RWPE2 (cell line): ENCODE data around the gene LRP10.

Source experiments
- ATAC-seq: fragments of 200-7000 bp; cut with Tn5 transposase; 3 replicates; pipeline ENCODE4 v1.9.1; 2021; ENCODE audit warnings: low read depth
- DNase-seq: peaks from one replicate; pipeline ENCODE4 v3.0.0-alpha.2; 2020; ENCODE audit warnings: low spot score
- H3K27ac ChIP-seq: fragments of 450-650 bp; 2 replicates; pipeline ENCODE4 v1.5.1; 2017; ENCODE audit warnings: mild to moderate bottlenecking; ENCODE audit not compliant: poor library complexity, severe bottlenecking
- H3K27me3 ChIP-seq: fragments of 250-450 bp; sonication (Bioruptor Pico); 2 replicates; pipeline ENCODE4 v1.5.1; 2021; ENCODE audit warnings: mild to moderate bottlenecking, moderate library complexity; ENCODE audit not compliant: insufficient read depth, poor library complexity, severe bottlenecking
- H3K36me3 ChIP-seq: fragments of 250-450 bp; sonication (Bioruptor Pico); 2 replicates; pipeline ENCODE4 v1.5.1; 2020; ENCODE audit warnings: low read depth, mild to moderate bottlenecking, moderate library complexity
- H3K4me1 ChIP-seq: fragments of 250-450 bp; sonication (Bioruptor Pico); 2 replicates; pipeline ENCODE4 v1.5.1; 2021; ENCODE audit warnings: mild to moderate bottlenecking, moderate library complexity; ENCODE audit not compliant: insufficient read depth, poor library complexity, severe bottlenecking
- H3K4me3 ChIP-seq: fragments of 250-450 bp; sonication (Bioruptor Pico); 2 replicates; pipeline ENCODE4 v1.5.1; 2021; ENCODE audit warnings: mild to moderate bottlenecking, moderate library complexity; ENCODE audit not compliant: severe bottlenecking
- H3K9me3 ChIP-seq: fragments of 250-450 bp; sonication (Bioruptor Pico); 2 replicates; pipeline ENCODE4 v1.5.1; 2021; ENCODE audit warnings: mild to moderate bottlenecking, moderate library complexity; ENCODE audit not compliant: severe bottlenecking
- TF ChIP-seq, protein P1 (sequence below): fragments of 450-650 bp; IDR thresholded peaks from one replicate; pipeline ENCODE4 v1.5.1; 2017; ENCODE audit warnings: mild to moderate bottlenecking, moderate library complexity; ENCODE audit not compliant: poor library complexity, severe bottlenecking

Gene LRP10

DNA sequence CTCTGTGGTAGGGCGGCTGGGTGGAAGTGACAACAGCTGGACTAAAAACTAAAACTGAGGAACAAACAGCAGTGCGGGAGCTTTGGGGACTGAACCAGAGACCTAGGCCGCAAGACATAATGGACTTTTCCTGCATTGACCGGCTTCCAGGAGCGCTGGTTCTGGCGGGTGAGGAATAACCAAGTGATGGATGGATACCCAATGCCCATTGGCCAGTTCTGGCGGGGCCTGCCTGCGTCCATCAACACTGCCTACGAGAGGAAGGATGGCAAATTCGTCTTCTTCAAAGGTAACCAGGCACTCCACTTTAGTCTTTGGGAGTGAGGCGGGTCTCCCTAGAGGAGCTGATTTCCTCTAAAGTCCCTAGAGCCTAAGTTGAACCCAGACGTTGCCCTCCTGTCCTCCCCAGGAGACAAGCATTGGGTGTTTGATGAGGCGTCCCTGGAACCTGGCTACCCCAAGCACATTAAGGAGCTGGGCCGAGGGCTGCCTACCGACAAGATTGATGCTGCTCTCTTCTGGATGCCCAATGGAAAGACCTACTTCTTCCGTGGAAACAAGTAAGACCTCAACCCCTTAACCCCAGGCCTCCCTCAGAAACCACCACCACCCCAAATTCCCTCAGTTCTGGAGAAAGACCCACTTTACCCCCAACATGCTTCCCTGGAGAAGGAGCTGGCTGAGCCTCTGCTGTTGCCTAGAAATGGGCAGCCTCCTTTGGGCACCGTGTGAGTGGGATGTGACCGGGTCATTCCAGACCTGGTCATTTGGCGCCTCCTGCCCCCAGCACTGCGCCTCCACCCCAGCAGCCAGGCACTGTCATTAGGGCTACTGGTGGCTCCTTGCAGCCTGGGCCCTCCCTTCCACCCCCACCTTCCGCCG lies 27.1 kb upstream of the LRP10 start:
- Histone ChIP-seq H3K4me1 (peaks cover 38% of the 10 kb centered on the region), H3K27me3 (no peaks in the 10 kb centered on the region), H3K4me3 (no peak overlapping the region), H3K9me3 (no peaks in the 10 kb centered on the region), H3K27ac (peak overlapping the region; percentile 97), H3K36me3 (peaks cover 73% of the 10 kb centered on the region)
- TF ChIP-seq, protein P1, sequence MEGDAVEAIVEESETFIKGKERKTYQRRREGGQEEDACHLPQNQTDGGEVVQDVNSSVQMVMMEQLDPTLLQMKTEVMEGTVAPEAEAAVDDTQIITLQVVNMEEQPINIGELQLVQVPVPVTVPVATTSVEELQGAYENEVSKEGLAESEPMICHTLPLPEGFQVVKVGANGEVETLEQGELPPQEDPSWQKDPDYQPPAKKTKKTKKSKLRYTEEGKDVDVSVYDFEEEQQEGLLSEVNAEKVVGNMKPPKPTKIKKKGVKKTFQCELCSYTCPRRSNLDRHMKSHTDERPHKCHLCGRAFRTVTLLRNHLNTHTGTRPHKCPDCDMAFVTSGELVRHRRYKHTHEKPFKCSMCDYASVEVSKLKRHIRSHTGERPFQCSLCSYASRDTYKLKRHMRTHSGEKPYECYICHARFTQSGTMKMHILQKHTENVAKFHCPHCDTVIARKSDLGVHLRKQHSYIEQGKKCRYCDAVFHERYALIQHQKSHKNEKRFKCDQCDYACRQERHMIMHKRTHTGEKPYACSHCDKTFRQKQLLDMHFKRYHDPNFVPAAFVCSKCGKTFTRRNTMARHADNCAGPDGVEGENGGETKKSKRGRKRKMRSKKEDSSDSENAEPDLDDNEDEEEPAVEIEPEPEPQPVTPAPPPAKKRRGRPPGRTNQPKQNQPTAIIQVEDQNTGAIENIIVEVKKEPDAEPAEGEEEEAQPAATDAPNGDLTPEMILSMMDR: no peak
- DNase-seq: no peak
- no peak for ATAC-seq

DNA sequence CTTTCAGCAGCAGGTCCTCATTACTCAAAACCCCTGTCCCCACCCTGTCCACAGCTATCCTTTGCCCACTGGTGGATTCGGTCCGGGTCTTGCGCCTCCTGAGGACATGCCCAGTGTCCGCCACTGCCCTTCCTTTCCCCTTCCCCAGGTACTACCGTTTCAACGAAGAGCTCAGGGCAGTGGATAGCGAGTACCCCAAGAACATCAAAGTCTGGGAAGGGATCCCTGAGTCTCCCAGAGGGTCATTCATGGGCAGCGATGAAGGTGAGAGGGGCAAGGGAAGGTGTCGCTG lies 26.5 kb upstream of the LRP10 start:
- no peak for DNase-seq

DNA sequence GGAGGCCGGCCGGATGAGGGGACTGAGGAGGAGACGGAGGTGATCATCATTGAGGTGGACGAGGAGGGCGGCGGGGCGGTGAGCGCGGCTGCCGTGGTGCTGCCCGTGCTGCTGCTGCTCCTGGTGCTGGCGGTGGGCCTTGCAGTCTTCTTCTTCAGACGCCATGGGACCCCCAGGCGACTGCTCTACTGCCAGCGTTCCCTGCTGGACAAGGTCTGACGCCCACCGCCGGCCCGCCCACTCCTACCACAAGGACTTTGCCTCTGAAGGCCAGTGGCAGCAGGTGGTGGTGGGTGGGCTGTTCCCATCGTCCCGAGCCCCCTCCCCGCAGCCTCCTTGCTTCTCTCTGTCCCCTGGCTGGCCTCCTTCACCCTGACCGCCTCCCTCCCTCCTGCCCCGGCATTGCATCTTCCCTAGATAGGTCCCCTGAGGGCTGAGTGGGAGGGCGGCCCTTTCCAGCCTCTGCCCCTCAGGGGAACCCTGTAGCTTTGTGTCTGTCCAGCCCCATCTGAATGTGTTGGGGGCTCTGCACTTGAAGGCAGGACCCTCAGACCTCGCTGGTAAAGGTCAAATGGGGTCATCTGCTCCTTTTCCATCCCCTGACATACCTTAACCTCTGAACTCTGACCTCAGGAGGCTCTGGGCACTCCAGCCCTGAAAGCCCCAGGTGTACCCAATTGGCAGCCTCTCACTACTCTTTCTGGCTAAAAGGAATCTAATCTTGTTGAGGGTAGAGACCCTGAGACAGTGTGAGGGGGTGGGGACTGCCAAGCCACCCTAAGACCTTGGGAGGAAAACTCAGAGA lies 25.5 kb upstream of the LRP10 start:
- H3K9me3 ChIP-seq: no peaks in the 10 kb centered on the region
- H3K4me3 ChIP-seq: no peak overlapping the region
- no peak for DNase-seq
- no peak for ATAC-seq
- H3K27ac ChIP-seq: peak overlapping the region; percentile 97
- H3K36me3 ChIP-seq: peaks cover 58% of the 10 kb centered on the region
- H3K4me1 ChIP-seq: peaks cover 46% of the 10 kb centered on the region
- TF ChIP-seq, protein P1: no peak
- no peaks in the 10 kb centered on the region for H3K27me3 ChIP-seq

More for the DNA sequence above, 26.5 kb upstream of the LRP10 start:
- Histone ChIP-seq H3K4me3 (no peak overlapping the region), H3K27me3 (no peaks in the 10 kb centered on the region), H3K4me1 (peaks cover 40% of the 10 kb centered on the region), H3K27ac (peak overlapping the region; percentile 97), H3K9me3 (no peaks in the 10 kb centered on the region), H3K36me3 (peaks cover 67% of the 10 kb centered on the region)
- TF ChIP-seq, protein P1: no peak
- ATAC-seq: no peak

DNA sequence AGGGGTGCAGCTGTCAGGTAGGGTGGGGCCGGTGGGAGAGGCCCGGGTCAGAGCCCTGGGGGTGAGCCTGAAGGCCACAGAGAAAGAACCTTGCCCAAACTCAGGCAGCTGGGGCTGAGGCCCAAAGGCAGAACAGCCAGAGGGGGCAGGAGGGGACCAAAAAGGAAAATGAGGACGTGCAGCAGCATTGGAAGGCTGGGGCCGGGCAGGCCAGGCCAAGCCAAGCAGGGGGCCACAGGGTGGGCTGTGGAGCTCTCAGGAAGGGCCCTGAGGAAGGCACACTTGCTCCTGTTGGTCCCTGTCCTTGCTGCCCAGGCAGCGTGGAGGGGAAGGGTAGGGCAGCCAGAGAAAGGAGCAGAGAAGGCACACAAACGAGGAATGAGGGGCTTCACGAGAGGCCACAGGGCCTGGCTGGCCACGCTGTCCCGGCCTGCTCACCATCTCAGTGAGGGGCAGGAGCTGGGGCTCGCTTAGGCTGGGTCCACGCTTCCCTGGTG lies 24.7 kb upstream of the LRP10 start:
- H3K9me3 ChIP-seq: no peaks in the 10 kb centered on the region
- peaks cover 49% of the 10 kb centered on the region for H3K36me3 ChIP-seq
- TF ChIP-seq, protein P1: no peak
- ATAC-seq (no peak), DNase-seq (no peak)
- H3K27me3 ChIP-seq: no peaks in the 10 kb centered on the region
- no peak overlapping the region for H3K4me3 ChIP-seq
- H3K27ac ChIP-seq: peak overlapping the region; percentile 97
- peaks cover 55% of the 10 kb centered on the region for H3K4me1 ChIP-seq
